ENCODE results near the gene TMEM258.

DNA sequence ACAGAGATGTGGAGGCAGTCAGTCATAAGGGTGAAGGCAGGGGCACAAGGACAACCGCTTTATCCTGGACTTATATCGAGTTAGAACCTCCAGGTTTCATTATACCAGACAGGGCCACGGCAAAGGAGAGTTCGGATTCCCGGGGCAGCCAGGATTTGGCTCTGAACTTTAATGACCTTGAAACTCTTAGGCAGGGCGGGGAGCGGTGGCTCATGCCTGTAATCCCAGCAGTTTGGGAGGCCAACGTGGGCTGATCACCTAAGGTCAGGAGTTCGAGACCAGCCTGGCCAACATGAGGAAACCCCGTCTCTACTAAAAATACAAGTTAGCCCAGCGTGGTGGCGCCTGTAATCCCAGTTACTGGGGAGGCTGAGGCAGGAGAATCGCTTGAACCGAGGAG lies 41.0 kb downstream of the TMEM258 start:
- no peak for TF ChIP-seq POLR2A (IDR thresholded peaks at IDR 0.05)
- TF ChIP-seq, protein P1, sequence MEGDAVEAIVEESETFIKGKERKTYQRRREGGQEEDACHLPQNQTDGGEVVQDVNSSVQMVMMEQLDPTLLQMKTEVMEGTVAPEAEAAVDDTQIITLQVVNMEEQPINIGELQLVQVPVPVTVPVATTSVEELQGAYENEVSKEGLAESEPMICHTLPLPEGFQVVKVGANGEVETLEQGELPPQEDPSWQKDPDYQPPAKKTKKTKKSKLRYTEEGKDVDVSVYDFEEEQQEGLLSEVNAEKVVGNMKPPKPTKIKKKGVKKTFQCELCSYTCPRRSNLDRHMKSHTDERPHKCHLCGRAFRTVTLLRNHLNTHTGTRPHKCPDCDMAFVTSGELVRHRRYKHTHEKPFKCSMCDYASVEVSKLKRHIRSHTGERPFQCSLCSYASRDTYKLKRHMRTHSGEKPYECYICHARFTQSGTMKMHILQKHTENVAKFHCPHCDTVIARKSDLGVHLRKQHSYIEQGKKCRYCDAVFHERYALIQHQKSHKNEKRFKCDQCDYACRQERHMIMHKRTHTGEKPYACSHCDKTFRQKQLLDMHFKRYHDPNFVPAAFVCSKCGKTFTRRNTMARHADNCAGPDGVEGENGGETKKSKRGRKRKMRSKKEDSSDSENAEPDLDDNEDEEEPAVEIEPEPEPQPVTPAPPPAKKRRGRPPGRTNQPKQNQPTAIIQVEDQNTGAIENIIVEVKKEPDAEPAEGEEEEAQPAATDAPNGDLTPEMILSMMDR (IDR thresholded peaks at IDR 0.05), result no peak
